NCI-H774 (cell line): Measurements from ENCODE around the gene XPO1.
A peak's percentile ranks its signal among the peaks of the same experiment; 100 is the strongest.
"Not testable (repeated sequence)": the region's sequence is repeated elsewhere in the genome, so short reads cannot be mapped to it uniquely, and the experiment has no call there.

Experiments
- DNase-seq: peaks from one replicate; lab custom pipeline; 2025; lab: John Stamatoyannopoulos, UW

XPO1 gene

GRCh38 chr2:61536180-61536571 is 2.0 kb downstream of the XPO1 start:
- no peak for DNase-seq

GRCh38 chr2:61535449-61535848 is 2.7 kb downstream of the XPO1 start:
- no peak for DNase-seq

GRCh38 chr2:61534926-61535325 is 3.2 kb downstream of the XPO1 start:
- DNase-seq: no peak

- DNase-seq: no peak
Observed at GRCh38 chr2:61530749-61531148, 7.4 kb downstream of the XPO1 start.

GRCh38 chr2:61529944-61530735 is 8.0 kb downstream of the XPO1 start:
- DNase-seq: no peak

GRCh38 chr2:61520261-61520660 is 17.9 kb downstream of the XPO1 start:
- DNase-seq: no peak

- DNase-seq: no peak
Observed at GRCh38 chr2:61512768-61513398, 25.3 kb downstream of the XPO1 start.

GRCh38 chr2:61510674-61511671 is 27.2 kb downstream of the XPO1 start:
- DNase-seq: no peak

- DNase-seq: no peak
Observed at GRCh38 chr2:61504949-61505348, 33.2 kb downstream of the XPO1 start.

- no peak for DNase-seq
Observed at GRCh38 chr2:61499060-61499459, 39.1 kb downstream of the XPO1 start.

GRCh38 chr2:61493523-61493942 is 44.6 kb downstream of the XPO1 start:
- no peak for DNase-seq

GRCh38 chr2:61492476-61492875 is 45.7 kb downstream of the XPO1 start:
- DNase-seq: no peak

- no peak for DNase-seq
Observed at GRCh38 chr2:61485281-61485680, 52.9 kb downstream of the XPO1 start.

- DNase-seq: no peak
Observed at GRCh38 chr2:61478086-61478485, 60.1 kb downstream of the XPO1 start.

GRCh38 chr2:61476929-61477589 is 61.1 kb downstream of the XPO1 start:
- DNase-seq: not testable (repeated sequence)

- no peak for DNase-seq
Observed at GRCh38 chr2:61471905-61472805, 66.0 kb downstream of the XPO1 start.

GRCh38 chr2:61470965-61471904 is 66.9 kb downstream of the XPO1 start, which contains the start of gene USP34:
Gene USP34, minus strand, starts transcription at chr2:61471087. Its CDS starts 395 bp downstream, at chr2:61470692.
- DNase-seq: peak; percentile 92

- peak; percentile 84 for DNase-seq
Observed at GRCh38 chr2:61470122-61470951, 67.8 kb downstream of the XPO1 start.
